GM19035 (cell line): ENCODE measurements around the gene TMOD2.
A peak's percentile ranks its signal among the peaks of the same experiment; 100 is the strongest.

Source experiments
- ATAC-seq: cut with Tn5 transposase; IDR thresholded peaks from one replicate; pipeline ENCODE4 v1.9.1; 2021; ENCODE audit not compliant: unreplicated experiment

Gene TMOD2

DNA sequence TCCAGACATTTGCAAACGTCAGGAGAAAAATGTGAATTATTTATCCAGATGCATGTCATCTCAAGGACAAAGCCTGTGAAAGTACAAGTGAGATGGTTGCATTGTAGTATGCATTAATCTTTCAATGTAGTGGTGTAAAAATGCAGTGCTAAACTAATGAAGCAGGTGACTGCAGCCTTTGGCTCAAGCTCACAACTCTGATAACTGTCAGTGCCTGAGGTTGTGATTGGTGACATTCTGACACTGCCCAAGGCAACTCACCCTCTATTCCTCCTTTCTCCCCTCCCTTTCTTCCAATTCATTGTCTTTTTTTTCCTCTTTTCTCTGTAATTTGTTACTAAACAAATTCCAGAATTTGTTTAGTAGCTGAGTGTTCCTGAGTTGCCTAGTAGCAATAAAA lies 58.1 kb downstream of the TMOD2 start:
- ATAC-seq: no peak

GRCh38 chr15:51812598-51812997 lies 61.2 kb downstream of the TMOD2 start:
- ATAC-seq: no peak

- ATAC-seq: no peak
These were observed 63.2 kb downstream of the TMOD2 start for GRCh38 chr15:51814606-51815005.

GRCh38 chr15:51816611-51817010 lies 65.2 kb downstream of the TMOD2 start:
- no peak for ATAC-seq

DNA sequence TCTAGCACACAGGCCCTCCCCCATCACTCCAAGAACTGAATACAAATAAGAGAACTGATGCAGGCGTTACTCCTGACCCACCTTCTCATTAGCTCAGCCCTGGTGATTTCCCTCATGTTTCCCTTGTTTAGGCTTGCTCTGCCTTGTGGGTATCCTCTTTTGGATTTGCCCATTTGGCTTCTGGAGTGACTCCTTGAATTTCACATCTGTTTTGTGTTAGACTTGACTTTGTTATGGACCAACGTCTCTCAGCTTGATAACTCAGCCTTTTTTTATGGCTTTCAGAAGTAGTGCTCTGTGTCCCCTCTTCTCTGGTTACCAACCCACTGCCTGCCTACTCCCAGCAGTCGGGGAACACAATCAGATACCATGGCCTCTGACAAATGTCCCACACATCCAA lies 66.8 kb downstream of the TMOD2 start:
- ATAC-seq: no peak

GRCh38 chr15:51825698-51826097 lies 74.3 kb downstream of the TMOD2 start:
- no peak for ATAC-seq

DNA sequence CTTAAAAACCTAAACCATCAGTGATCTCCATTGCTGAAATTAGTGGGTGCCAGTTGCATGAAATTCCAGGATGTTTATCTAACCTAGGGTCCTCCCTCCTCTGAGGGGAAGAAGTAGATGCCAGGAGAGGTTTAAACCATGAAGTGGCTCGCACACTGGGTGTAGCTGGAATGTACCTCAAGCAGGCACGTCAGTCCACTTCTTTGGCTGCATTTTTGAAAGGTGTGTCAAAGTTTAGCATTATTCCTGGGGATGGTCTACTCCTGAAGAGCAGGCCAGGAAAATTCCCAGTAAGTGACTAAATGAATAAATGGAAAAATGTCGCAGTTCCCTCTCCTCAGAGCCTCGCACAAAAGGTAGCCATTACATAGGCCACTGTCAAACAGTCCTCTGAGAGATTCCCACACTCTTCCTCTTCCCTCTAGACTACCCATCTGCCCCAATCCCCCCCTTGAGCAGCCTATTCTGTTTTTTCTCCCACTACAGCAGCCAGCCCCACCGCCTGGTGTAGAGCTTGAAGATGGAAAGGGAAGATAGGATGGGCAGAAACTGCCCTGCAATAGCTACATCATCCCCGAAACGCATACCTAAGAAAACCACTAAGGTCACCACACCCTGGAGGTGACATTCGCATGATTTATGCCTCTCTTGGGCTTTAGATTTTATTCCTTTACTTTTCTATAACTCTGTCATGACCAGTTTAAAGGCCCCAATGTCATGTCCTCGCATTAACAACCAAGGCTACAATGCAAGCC lies 77.4 kb downstream of the TMOD2 start:
- ATAC-seq: no peak

GRCh38 chr15:51829376-51830275 lies 78.2 kb downstream of the TMOD2 start, which contains the start of gene TMOD3:
Gene TMOD3 (plus strand): TSS chr15:51829653. CDS start chr15:51862885, 33,232 bp downstream.
- ATAC-seq: peak; percentile 87

GRCh38 chr15:51830276-51830806 lies 78.9 kb downstream of the TMOD2 start:
- peak; percentile 6 for ATAC-seq

DNA sequence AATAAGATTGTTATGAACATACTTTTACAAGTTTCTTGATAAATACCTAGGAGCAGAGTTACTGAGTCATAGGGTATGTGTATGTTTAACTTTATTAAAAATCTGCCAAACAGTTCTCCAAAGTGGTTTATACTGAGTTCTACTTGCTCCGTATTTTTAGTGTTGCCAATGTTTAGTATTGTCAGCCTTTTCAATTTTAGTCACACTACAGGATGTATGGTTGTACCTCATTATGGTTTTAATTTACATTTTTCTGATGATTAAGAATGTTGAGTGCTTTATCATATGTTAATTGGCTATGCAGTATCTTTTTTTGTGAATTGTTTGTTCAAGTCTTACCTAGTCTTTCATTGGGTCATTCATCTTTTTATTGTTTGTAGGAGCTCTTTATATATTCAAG lies 82.4 kb downstream of the TMOD2 start:
- no peak for ATAC-seq

- no peak for ATAC-seq
These were observed 86.4 kb downstream of the TMOD2 start for GRCh38 chr15:51837792-51838251.

GRCh38 chr15:51838270-51838669 lies 86.9 kb downstream of the TMOD2 start:
- ATAC-seq: no peak

DNA sequence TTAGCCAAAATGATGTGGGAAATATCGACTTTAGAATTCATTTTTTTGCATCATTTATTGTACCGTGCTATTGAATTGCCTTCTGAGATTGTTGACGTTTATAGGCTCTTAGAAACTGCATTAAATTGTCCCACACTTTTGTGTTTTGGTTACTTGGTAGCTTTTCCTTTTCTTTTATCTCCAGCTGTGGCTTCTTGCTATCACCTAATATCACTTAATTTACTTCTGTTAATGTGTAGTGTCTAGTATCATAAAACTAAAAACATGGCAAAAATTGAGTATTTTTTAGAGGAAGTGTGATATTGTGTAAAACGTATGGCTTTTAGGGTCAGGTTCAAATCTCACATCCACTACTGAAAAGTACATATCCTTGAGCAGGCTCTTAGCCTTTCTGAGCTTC lies 89.3 kb downstream of the TMOD2 start:
- no peak for ATAC-seq

DNA sequence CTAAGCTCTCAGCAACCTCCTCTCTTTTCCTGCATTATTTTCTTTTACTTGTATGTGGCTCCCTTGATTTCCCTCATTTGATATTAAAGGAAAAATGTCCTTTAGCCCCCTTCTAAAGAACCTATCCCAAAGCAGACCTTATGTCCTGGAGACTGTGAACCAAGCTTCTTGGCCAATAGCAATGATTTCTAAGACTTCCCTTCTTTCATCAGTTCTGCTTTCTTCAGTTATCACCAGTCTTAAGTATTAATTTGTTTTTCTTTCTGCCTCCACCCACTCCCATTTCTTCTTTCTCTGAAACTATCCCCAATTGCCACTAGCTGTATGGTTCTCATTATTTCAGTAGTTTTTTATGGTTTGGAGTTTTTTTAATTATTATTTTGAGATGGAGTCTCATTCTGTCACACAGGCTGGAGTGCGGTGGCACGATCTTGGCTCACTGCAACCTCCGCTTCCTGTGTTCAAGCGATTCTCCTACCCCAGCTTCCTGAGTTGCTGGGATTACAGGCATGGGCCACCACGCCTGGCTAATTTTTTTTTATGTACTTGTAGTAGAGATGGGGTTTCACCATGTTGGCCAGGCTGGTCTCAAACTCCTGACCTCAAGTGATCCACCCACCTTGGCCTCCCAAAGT lies 90.1 kb downstream of the TMOD2 start:
- ATAC-seq: no peak

DNA sequence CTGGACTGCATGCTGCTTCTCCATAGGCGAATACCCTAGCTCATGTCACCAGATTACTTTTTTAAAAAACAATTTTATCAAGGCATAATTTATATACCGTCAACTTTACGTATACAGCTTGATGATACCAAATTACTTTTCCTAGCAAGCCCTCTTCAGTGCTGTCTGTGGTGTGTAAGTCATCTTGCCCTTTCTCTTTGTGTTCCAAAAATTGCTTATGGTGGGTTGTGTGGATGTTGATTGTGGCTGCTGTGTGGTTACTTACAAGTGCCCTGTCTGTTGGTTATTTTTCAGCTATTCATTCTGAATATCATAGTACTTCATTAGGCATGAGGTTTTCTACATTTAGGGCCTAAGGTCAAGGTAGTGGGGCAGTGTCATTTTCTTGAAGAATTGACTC lies 90.9 kb downstream of the TMOD2 start:
- no peak for ATAC-seq

GRCh38 chr15:51842852-51843737 lies 91.7 kb downstream of the TMOD2 start:
- ATAC-seq: no peak

DNA sequence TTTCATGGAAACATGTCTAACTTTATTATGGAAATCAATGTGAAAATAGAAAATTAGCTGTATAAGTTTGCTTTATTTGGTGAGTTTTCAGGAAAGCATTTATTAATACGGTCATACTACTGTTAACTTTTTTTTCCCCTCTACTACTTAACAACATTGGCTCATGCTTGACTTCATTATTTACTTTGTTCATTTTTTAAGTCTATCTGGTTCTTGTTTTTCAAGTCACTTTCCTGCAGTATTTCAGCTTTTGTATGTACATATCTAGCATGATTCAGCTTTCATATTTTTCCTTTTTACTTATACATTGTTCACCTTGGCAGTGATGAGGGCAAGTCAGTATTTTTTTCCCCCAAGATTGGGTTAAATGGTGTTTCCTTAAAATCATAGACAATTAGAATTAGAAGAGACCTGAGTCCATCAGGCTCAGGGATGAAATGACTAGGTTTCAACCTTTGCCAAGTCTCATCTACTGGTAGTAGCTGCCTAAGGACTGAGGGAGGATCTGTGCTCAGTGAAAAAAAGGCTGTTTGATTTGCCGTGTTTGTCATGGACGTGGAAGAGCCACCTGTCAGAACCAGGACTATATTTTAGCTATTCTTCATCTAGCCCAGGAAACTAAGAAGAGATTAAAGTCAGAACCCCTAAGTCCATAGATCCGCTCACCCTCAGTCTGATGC lies 93.5 kb downstream of the TMOD2 start:
- no peak for ATAC-seq

GRCh38 chr15:51846066-51846462 lies 94.7 kb downstream of the TMOD2 start:
- ATAC-seq: no peak

DNA sequence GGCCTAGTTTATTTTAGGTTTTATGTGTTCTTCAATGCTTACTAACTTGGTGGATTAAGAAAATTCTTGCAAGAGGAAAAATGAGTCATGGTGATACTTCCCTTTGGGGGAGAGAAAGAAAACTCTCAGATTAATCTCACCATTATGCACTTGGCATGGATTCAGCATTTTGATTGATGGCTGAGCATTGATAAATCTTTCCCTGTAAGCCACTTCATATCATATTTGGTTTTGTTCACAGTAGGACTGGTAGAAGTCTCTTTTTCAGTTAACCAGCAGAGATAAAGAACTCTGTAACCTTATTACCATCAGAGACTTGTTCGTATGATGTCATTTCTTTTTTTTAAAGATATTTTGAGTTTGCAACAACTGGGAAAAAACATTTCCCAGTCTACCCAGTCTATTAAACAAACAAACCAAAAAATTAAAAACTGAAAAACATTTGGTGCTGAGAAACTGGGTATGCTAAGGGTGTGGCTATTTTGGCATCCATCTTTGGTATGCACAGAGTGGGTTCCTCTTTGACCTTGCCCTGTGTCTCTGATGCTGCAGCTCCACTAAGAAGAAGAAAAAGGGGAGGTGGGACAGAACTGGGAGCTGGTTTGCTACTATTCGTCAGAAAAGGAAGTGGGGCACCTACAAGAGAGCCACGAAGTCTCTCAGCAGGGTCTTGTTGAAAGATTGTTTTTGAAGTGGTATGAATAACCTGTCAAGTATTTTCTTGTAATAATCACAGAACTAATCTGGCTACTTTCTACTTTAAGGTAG lies 95.2 kb downstream of the TMOD2 start:
- ATAC-seq: no peak
